ENCODE data around the gene SEC16A.

DNA sequence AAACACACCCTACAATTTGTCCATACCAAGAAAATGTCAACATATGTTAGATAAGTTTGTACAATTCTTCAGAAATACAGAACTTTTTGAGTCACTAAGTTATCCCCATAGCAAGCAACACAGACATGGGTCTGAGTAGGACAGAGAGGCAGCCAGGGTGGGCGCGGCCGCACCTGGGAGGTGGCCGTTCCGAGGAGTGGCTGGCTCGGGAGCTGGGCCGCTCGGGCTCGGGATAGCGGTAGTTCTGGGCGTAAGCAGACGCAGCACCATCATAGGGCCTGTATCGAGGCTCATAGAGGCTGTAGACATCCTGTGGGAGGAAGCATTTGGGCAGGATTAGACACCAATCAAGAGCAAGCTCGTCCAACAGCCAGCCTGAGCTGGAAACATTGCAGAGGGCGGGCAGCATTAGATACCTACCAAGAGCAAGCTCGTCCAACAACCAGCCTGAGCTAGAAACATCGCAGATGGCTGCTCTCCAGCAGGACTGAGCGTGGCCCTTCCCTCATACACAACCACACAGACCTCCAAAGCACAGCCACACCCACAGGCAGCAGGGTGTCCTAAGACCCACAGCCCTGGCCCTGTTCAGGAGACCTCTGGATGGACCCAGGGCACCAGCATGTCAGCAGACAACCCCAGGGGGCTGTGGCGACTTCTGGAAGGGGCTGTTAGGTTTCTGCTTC lies 10.9 kb downstream of the SEC16A start:
- TF ChIP-seq POLR2AphosphoS5 (IDR thresholded peaks at IDR 0.05; ENCODE audit: low read depth, low read length): no peak
- TF ChIP-seq POLR2A (IDR thresholded peaks at IDR 0.05; ENCODE audit: low read depth, low read length): no peak
- TF ChIP-seq TAF1 (IDR thresholded peaks at IDR 0.05; ENCODE audit: low read depth, low read length): no peak
- no peak for TF ChIP-seq SPI1 (IDR thresholded peaks at IDR 0.05; ENCODE audit: low read depth, low read length)
